Measurements from ENCODE around the gene PLA2G12B. TPM values are rescaled to one million over a fixed set of nuclear protein-coding genes. Genes with fewer than 3 reads are reported as not detected.

Gene PLA2G12B
- total and polyA plus RNA-seq, 8 donors: 2.2 TPM; not detected in 7

DNA sequence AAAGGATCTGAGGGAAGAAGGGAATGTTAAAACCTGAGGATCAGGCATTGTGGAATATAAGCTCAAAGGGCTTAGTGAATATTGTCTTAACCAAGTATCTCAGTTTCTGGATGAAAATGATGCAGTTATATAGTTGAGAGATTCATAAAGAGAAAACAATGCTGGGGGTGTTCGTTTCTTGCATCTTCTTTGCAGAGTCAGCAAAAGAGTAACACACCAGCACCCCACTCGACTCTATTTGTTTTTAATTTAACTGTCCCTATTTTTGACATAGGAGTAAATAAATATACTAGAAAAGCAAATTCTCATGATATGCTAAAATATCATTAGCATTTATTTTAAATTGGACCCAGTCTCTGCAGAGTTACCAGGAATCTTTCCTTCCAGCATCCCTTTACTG lies 68.7 kb downstream of the PLA2G12B start:
- Histone ChIP-seq H3K4me3 (no peak overlapping the region), H3K27me3 (no peaks in the 10 kb centered on the region), H3K27ac (no peak overlapping the region), H3K9me3 (no peaks in the 10 kb centered on the region), H3K4me1 (no peaks in the 10 kb centered on the region), H3K36me3 (peaks cover 10 to 54% (median 52%) of the 10 kb centered on the region in 4 donors)
- no peak for DNase-seq
- intact Hi-C loops (cut with DNase I; ENCODE audit: low total_unique reads): no loop called here
- 85 to 94% (median 90%) methylated on average over 2 of the region's 2 CpGs for WGBS, 5 donors
- TF ChIP-seq, protein P1, sequence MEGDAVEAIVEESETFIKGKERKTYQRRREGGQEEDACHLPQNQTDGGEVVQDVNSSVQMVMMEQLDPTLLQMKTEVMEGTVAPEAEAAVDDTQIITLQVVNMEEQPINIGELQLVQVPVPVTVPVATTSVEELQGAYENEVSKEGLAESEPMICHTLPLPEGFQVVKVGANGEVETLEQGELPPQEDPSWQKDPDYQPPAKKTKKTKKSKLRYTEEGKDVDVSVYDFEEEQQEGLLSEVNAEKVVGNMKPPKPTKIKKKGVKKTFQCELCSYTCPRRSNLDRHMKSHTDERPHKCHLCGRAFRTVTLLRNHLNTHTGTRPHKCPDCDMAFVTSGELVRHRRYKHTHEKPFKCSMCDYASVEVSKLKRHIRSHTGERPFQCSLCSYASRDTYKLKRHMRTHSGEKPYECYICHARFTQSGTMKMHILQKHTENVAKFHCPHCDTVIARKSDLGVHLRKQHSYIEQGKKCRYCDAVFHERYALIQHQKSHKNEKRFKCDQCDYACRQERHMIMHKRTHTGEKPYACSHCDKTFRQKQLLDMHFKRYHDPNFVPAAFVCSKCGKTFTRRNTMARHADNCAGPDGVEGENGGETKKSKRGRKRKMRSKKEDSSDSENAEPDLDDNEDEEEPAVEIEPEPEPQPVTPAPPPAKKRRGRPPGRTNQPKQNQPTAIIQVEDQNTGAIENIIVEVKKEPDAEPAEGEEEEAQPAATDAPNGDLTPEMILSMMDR (IDR thresholded peaks at IDR 0.05): no peak
- no peak for TF ChIP-seq EP300 (IDR thresholded peaks at IDR 0.05)
- TF ChIP-seq POLR2A (IDR thresholded peaks at IDR 0.05): no peak
- no peak for TF ChIP-seq POLR2AphosphoS5 (IDR thresholded peaks at IDR 0.05)

Other genes starting within 250 kb of the PLA2G12B start
- gene OIT3, start 61.1 kb downstream of the PLA2G12B start, total RNA-seq: 1 to 10 TPM in 2 of 5 donors, under 1 TPM in 2, not detected in 1; 0.37 to 2.0 (median 0.81) TPM
- under 1 TPM in 1 of 3 donors, not detected in 2; 0.05 TPM for gene OIT3, start 61.1 kb downstream of the PLA2G12B start, polyA plus RNA-seq
- gene P4HA1, start 142.1 kb upstream of the PLA2G12B start, total RNA-seq: 10 to 100 TPM; 11.7 to 68.3 (median 26.8) TPM
- gene P4HA1, start 142.1 kb upstream of the PLA2G12B start, polyA plus RNA-seq: 10 to 100 TPM in 2 of 3 donors, 1 to 10 TPM in 1; 9.4 to 20.2 (median 10.1) TPM
- 10 to 100 TPM in 1 of 5 donors, 1 to 10 TPM in 2, under 1 TPM in 1, not detected in 1; 0.45 to 17.7 (median 1.6) TPM for gene NUDT13, start 155.6 kb upstream of the PLA2G12B start, total RNA-seq
- gene NUDT13, start 155.6 kb upstream of the PLA2G12B start, polyA plus RNA-seq: 1 to 10 TPM; 1.2 to 5.8 (median 2.2) TPM
- 10 to 100 TPM in 3 of 5 donors, 1 to 10 TPM in 2; 4.1 to 72.8 (median 32.9) TPM for gene ECD, start 213.2 kb upstream of the PLA2G12B start, total RNA-seq
- gene ECD, start 213.2 kb upstream of the PLA2G12B start, polyA plus RNA-seq: 10 to 100 TPM in 1 of 3 donors, 1 to 10 TPM in 2; 8.0 to 13.3 (median 8.9) TPM
- 10 to 100 TPM; 10.4 to 27.0 (median 15.5) TPM for gene FAM149B1, start 213.3 kb upstream of the PLA2G12B start, total RNA-seq
- 10 to 100 TPM; 12.8 to 17.8 (median 17.1) TPM for gene FAM149B1, start 213.3 kb upstream of the PLA2G12B start, polyA plus RNA-seq